ENCODE results near the gene PRCP.

PRCP gene

GRCh38 chr11:82775736-82776346 is 124.4 kb downstream of the PRCP start:
- Histone ChIP-seq H3K27ac (no peak overlapping the region), H3K27me3 (replicated peaks) (no peaks in the 10 kb centered on the region), H3K36me3 (replicated peaks) (no peaks in the 10 kb centered on the region), H3K4me3 (ENCODE audit: low read depth, low read length) (no peak overlapping the region)
- in situ Hi-C loops (cut with HindIII; ENCODE audit: low pct_ligation_motif_present, low sequenced_read_pairs), result no loop called here
- TF ChIP-seq CTCF (IDR thresholded peaks at IDR 0.05; ENCODE audit: low read depth, low read length, missing control alignments), result peak; percentile 93
- peak; percentile 67 for DNase-seq

- DNase-seq, result no peak
- in situ Hi-C loops (cut with HindIII; ENCODE audit: low pct_ligation_motif_present, low sequenced_read_pairs), result no loop called here
- H3K27ac ChIP-seq, result no peak overlapping the region
- H3K36me3 ChIP-seq (replicated peaks), result no peaks in the 10 kb centered on the region
- no peak overlapping the region for H3K4me3 ChIP-seq (ENCODE audit: low read depth, low read length)
- TF ChIP-seq CTCF (IDR thresholded peaks at IDR 0.05; ENCODE audit: low read depth, low read length, missing control alignments), result no peak
- no peaks in the 10 kb centered on the region for H3K27me3 ChIP-seq (replicated peaks)
Observed at GRCh38 chr11:82775218-82775617, 125.0 kb downstream of the PRCP start.

Data from brain microvascular endothelial cell (primary cell).